ENCODE results near the gene GRIA1.

- TF ChIP-seq POLR2A (IDR thresholded peaks at IDR 0.05): no peak
- no peak for TF ChIP-seq CTCF (IDR thresholded peaks at IDR 0.05)
Measured at GRCh38 chr5:153571162-153571561, 80.7 kb downstream of the GRIA1 start.
